Stimulated activated CD8-positive, alpha-beta memory T cell treated with anti-CD3 and anti-CD28 coated beads, Interleukin-4, amount 100 ng/mL, for 4 hours (primary cell): ENCODE measurements around the gene ACAT2.
"Not testable (repeated sequence)": the region's sequence is repeated elsewhere in the genome, so short reads cannot be mapped to it uniquely, and the experiment has no call there.

ENCODE experiments used
- DNase-seq, 2 donors: peaks; one replicate each; pipeline ENCODE4 v3.0.0-alpha.2; 2020; ENCODE audit warnings: low read depth in 2 of 2, low spot score in 1 of 2

The ACAT2 gene

GRCh38 chr6:159729598-159730331 is 32.1 kb upstream of the ACAT2 start:
- no peak for DNase-seq

- DNase-seq, result no peak
These were observed 31.5 kb upstream of the ACAT2 start for GRCh38 chr6:159730332-159730676.

- DNase-seq, result not testable (repeated sequence)
These were observed 29.3 kb upstream of the ACAT2 start for GRCh38 chr6:159732550-159732949.

GRCh38 chr6:159733395-159733794 is 28.4 kb upstream of the ACAT2 start:
- not testable (repeated sequence) for DNase-seq

- DNase-seq, result no peak
These were observed 24.9 kb upstream of the ACAT2 start for GRCh38 chr6:159736908-159737307.

GRCh38 chr6:159739341-159739740 is 22.5 kb upstream of the ACAT2 start:
- no peak for DNase-seq

DNA sequence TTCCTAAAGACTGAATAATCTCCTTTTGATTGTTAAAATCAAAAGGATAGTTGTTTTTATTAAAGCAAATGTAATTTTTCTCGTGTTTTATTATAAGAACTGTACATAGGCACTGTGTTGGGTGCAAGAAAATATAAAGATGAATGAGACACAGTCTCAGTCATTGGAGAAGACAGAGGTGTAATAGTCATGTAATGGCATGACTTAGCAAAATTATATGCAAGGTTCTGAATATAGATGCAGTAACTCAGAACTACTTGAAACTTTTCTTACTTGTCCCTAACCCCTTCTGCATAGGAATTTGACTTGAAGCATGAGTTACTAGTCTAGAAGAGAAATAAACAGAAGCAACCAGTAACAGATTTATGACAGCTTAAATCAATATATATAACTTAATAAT is 19.7 kb upstream of the ACAT2 start:
- DNase-seq, result no peak

DNA sequence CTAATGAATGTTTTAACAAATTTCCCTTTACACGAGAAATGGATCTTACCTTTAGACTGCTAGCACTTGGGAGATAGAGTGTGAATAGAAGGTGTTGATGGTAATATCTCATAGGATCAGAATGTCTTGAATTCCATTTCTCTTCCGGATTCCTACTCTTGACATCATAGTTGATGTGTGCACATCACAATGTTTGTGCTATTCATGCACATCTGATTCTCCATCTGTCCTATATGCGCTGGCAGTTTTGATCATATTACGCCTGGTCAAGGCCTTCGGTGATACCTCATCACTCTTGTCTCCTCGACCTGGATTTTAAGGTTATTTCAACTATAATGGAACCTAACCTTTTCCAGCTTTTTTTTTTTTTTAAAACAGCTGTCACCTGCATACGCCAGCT is 16.8 kb upstream of the ACAT2 start:
- DNase-seq, result no peak

GRCh38 chr6:159746759-159747158 is 15.1 kb upstream of the ACAT2 start:
- DNase-seq, result no peak

GRCh38 chr6:159748127-159748526 is 13.7 kb upstream of the ACAT2 start:
- DNase-seq, result not testable (repeated sequence)

GRCh38 chr6:159751448-159751847 is 10.4 kb upstream of the ACAT2 start:
- DNase-seq, result no peak

DNA sequence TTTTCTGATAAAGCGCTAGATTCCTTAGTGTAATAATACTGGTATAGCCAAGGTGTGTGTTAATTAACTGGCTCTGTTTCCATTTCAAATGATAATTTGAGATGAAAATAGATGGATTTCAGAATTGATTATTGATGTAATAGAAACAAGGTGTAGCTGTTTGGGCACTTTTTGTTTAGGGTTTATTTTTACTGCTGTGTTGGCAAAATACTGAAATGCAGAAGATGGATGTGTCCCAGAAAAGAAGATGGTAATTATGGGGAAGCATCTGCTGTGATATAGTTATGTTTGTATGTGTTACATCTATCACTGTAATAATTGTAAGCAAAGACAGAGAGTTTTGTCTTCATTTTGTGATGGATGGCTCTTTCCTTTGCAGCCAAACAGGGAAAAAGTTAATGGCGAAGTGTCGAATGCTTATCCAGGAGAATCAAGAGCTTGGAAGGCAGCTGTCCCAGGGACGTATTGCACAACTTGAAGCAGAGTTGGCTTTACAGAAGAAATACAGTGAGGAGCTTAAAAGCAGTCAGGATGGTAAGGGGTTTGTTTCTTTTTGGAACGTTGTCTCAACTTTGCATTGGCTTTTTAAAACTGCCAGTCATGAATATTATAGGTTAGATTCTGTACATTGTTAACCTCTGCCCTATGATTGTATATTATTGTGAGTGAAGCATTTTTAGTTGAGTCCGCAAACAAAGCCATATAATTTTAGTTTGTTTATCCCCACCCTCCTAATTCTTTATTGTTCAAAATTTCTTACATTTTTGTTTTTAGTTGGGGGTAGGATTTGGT is 8.6 kb upstream of the ACAT2 start:
- no peak for DNase-seq

- DNase-seq, result no peak
These were observed 7.4 kb upstream of the ACAT2 start for GRCh38 chr6:159754401-159754800.

GRCh38 chr6:159754959-159755914 is 6.6 kb upstream of the ACAT2 start:
- DNase-seq, result no peak

GRCh38 chr6:159756508-159756907 is 5.3 kb upstream of the ACAT2 start:
- DNase-seq, result no peak

- no peak for DNase-seq
These were observed 3.5 kb upstream of the ACAT2 start for GRCh38 chr6:159758031-159759001.

DNA sequence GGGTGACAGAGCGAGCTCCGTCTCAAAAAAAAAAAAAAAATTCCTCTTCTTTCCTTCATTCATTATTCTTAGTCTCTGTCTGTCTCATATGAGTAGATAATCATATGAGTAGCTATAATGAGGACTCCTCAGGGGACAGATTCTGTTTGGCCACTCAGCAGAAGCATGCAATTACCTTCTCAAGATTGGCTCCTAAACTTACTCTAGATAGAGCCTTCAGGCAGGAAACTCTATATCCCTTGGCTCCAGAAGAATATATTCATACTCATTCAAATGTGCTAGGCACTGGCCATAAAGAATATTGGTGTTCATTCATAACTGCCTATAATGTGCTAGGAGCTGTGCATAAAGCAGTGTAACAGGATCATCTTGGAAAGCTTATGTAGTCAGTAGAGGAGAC is 2.2 kb upstream of the ACAT2 start:
- DNase-seq, result no peak

DNA sequence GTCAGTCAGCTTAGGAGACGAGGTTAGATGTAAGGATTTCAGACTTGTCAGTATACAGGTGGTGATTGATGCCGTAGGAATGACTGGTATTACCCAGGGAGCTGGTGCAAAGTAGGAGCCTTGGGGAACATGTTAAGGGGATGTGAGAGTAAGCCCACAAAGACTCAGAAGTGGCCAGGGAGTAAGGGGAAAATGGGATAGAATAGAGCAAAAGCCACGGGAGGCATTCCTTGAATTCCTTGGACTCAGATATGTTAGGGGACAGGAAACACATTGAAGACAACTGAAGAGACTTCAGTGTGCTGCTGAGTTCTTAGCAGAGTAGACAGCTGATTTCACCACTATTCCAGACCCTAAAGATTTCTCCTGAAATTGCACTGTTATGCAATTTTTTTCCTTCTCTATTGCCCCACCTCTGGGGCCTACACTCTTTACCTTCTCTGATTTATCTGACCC is 1.2 kb upstream of the ACAT2 start:
- DNase-seq, result no peak

DNA sequence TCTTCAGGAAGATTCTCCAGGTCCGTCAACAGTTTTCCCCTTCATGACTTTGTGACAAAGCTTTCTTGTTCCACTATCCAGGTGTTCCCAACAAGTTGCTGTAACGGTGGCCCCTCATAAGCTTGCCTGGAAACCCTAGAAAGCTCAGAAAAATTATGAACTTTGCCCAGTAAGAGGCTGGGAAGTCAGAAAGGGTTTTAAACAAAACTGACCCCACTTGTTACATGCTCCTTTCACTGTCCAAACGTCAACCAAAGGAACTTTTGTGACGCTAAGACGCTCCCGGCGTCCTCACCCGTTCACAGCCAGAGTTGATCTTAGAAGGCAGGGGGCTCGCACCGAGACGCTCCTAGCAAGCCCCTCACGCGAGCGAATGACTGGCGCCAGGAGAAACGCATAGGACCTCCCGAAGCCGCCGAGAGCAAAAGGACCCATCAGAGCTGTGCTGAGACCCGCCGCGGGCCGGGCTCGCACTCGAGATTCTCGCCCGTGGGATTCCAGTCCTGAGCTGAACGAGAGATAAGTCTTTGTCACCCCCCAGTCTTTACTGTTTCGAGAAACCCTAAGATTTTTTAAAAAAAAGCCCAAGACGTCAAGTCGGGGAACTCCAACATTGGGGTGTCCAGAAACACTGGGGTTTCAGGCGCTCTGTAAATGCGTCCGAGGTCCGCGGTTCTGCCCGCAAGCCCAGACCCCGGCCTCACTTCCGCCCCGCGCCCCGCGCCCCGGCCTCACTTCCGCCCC is 544 bp upstream of the ACAT2 start:
- DNase-seq, result peak in 1 of 2 donors; percentile 7
